ENCODE measurements around the gene FAT1. TPM values are rescaled to one million over a fixed set of nuclear protein-coding genes. Genes with fewer than 3 reads are reported as not detected.

Gene FAT1
- total RNA-seq, 1 experiment from 2014 or later = 172 TPM

GRCh38 chr4:186734251-186734650 is 10.6 kb upstream of the FAT1 start (continued):
- TF ChIP-seq TCF7 (CRISPR knock-in tag; IDR thresholded peaks at IDR 0.05; ENCODE audit: low read depth) (no peak), PREB (CRISPR knock-in tag; IDR thresholded peaks at IDR 0.05; ENCODE audit: borderline replicate concordance) (no peak)

- no peak for DNase-seq (ENCODE audit: low spot score)
Observed at GRCh38 chr4:186733778-186734177, 10.1 kb upstream of the FAT1 start.

GRCh38 chr4:186730621-186731020 is 7.0 kb upstream of the FAT1 start:
- Mint-ChIP-seq H3K4me1 (peaks cover 27% of the 10 kb centered on the region), H3K9me3 (no peaks in the 10 kb centered on the region), H3K27ac (no peak overlapping the region), H3K36me3 (no peaks in the 10 kb centered on the region), H3K4me3 (no peak overlapping the region), H3K27me3 (ENCODE audit: low read depth) (peaks cover 13% of the 10 kb centered on the region)
- ChIA-PET POLR2A (no interaction called here), CTCF (no interaction called here)
- no peak for DNase-seq (ENCODE audit: low spot score)
- no peak for ATAC-seq
- no peak for TF ChIP-seq SMAD4 (CRISPR knock-in tag; IDR thresholded peaks at IDR 0.05)
- no peak for TF ChIP-seq CDX4 (CRISPR knock-in tag; IDR thresholded peaks at IDR 0.05; ENCODE audit: borderline replicate concordance)
- no peak for TF ChIP-seq GTF2I (CRISPR knock-in tag; conservative IDR thresholded peaks at IDR 0.05)
- no peak for TF ChIP-seq NFYB (CRISPR knock-in tag; conservative IDR thresholded peaks at IDR 0.05; ENCODE audit: low read depth)
- no peak for TF ChIP-seq USF1 (CRISPR knock-in tag; IDR thresholded peaks at IDR 0.05)
- no peak for TF ChIP-seq TEAD4 (CRISPR knock-in tag; IDR thresholded peaks at IDR 0.05)
- no peak for TF ChIP-seq ZNF232 (CRISPR knock-in tag; IDR thresholded peaks at IDR 0.05)
- no peak for TF ChIP-seq NR3C1 (CRISPR knock-in tag; conservative IDR thresholded peaks at IDR 0.05; ENCODE audit: low read depth)
- TF ChIP-seq ERG (CRISPR knock-in tag; IDR thresholded peaks at IDR 0.05) = no peak
- no peak for TF ChIP-seq ZNF317 (CRISPR knock-in tag; IDR thresholded peaks at IDR 0.05; ENCODE audit: borderline replicate concordance, low read depth)
- no peak for TF ChIP-seq ETV6 (CRISPR knock-in tag; IDR thresholded peaks at IDR 0.05)
- TF ChIP-seq ZNF396 (CRISPR knock-in tag; IDR thresholded peaks at IDR 0.05; ENCODE audit: borderline replicate concordance) = no peak
- TF ChIP-seq IRF1 (CRISPR knock-in tag; IDR thresholded peaks at IDR 0.05) = no peak
- TF ChIP-seq TP53 (CRISPR knock-in tag; IDR thresholded peaks at IDR 0.05) = no peak
- no peak for TF ChIP-seq PREB (CRISPR knock-in tag; IDR thresholded peaks at IDR 0.05; ENCODE audit: borderline replicate concordance)

More at GRCh38 chr4:186733778-186734177, 10.1 kb upstream of the FAT1 start:
- H3K36me3 Mint-ChIP-seq = no peaks in the 10 kb centered on the region
- peaks cover 15% of the 10 kb centered on the region for H3K4me1 Mint-ChIP-seq
- ChIA-PET CTCF (no interaction called here), POLR2A (no interaction called here)
- H3K27ac Mint-ChIP-seq = peak overlapping the region; percentile 54; the same call in 1 of the 2 replicates
- no peaks in the 10 kb centered on the region for H3K27me3 Mint-ChIP-seq (ENCODE audit: low read depth)
- H3K9me3 Mint-ChIP-seq = no peaks in the 10 kb centered on the region
- ATAC-seq = no peak
- H3K4me3 Mint-ChIP-seq = no peak overlapping the region
- TF ChIP-seq NR1H2 (CRISPR knock-in tag; IDR thresholded peaks at IDR 0.05) (no peak), ZNF416 (CRISPR knock-in tag; IDR thresholded peaks at IDR 0.05) (no peak), AFF4 (CRISPR knock-in tag; IDR thresholded peaks at IDR 0.05; ENCODE audit: borderline replicate concordance) (no peak)

Measured in WTC11 (cell line).